ENCODE measurements around the gene PLCB1.
"Not testable (repeated sequence)": the region's sequence is repeated elsewhere in the genome, so short reads cannot be mapped to it uniquely, and the experiment has no call there.

Gene PLCB1

GRCh38 chr20:8346700-8347270, 214.7 kb downstream of the PLCB1 start:
- DNase-seq, result no peak

- not testable (repeated sequence) for DNase-seq
Measured at GRCh38 chr20:8350225-8350624, 218.2 kb downstream of the PLCB1 start.

GRCh38 chr20:8352486-8352885, 220.4 kb downstream of the PLCB1 start:
- DNase-seq, result no peak

- DNase-seq, result no peak
Measured at GRCh38 chr20:8353512-8353911, 221.4 kb downstream of the PLCB1 start.

- DNase-seq, result no peak
Measured at GRCh38 chr20:8355453-8355852, 223.4 kb downstream of the PLCB1 start.

GRCh38 chr20:8356806-8357205, 224.7 kb downstream of the PLCB1 start:
- DNase-seq, result no peak

GRCh38 chr20:8357703-8358102, 225.6 kb downstream of the PLCB1 start:
- no peak for DNase-seq

GRCh38 chr20:8360035-8360434, 228.0 kb downstream of the PLCB1 start:
- no peak for DNase-seq

GRCh38 chr20:8361006-8361652, 229.1 kb downstream of the PLCB1 start:
- DNase-seq, result no peak

GRCh38 chr20:8361779-8362178, 229.7 kb downstream of the PLCB1 start:
- DNase-seq, result no peak

- no peak for DNase-seq
Measured at GRCh38 chr20:8362457-8362856, 230.4 kb downstream of the PLCB1 start.

- DNase-seq, result no peak
Measured at GRCh38 chr20:8363970-8364733, 232.1 kb downstream of the PLCB1 start.

- no peak for DNase-seq
Measured at GRCh38 chr20:8364734-8365078, 232.6 kb downstream of the PLCB1 start.

GRCh38 chr20:8365634-8366033, 233.6 kb downstream of the PLCB1 start:
- DNase-seq, result no peak

- no peak for DNase-seq
Measured at GRCh38 chr20:8366303-8366923, 234.3 kb downstream of the PLCB1 start.

GRCh38 chr20:8367689-8368088, 235.6 kb downstream of the PLCB1 start:
- DNase-seq, result peak; percentile 14

- no peak for DNase-seq
Measured at GRCh38 chr20:8368670-8369069, 236.6 kb downstream of the PLCB1 start.

GRCh38 chr20:8369311-8369710, 237.2 kb downstream of the PLCB1 start:
- DNase-seq, result no peak

GRCh38 chr20:8370774-8371173, 238.7 kb downstream of the PLCB1 start:
- DNase-seq, result no peak

- DNase-seq, result no peak
Measured at GRCh38 chr20:8372824-8373380, 240.8 kb downstream of the PLCB1 start.

GRCh38 chr20:8373579-8373978, 241.5 kb downstream of the PLCB1 start:
- DNase-seq, result no peak

GRCh38 chr20:8375898-8376297, 243.8 kb downstream of the PLCB1 start:
- DNase-seq, result no peak

GRCh38 chr20:8376940-8377339, 244.9 kb downstream of the PLCB1 start:
- DNase-seq, result no peak

GRCh38 chr20:8379125-8379524, 247.1 kb downstream of the PLCB1 start:
- not testable (repeated sequence) for DNase-seq

Measured in KG1 (cell line).